Peyer's patch (tissue), 4 donors: Measurements from ENCODE around the gene CDKAL1. TPM values are rescaled to one million over a fixed set of nuclear protein-coding genes. Genes with fewer than 3 reads are reported as not detected.

Experiments
- DNase-seq, 3 donors: peaks; one replicate each; pipeline ENCODE4 v3.0.0-alpha.2; 2017 to 2019
- H3K27ac ChIP-seq, 4 donors: fragments of 200-600 bp; sonication (generic); one replicate each; pipeline ENCODE4 v1.5.1; 2016 to 2019
- H3K27me3 ChIP-seq, 2 donors: fragments of 200-600 bp; sonication (generic); one replicate each; pipeline ENCODE4 v1.5.1; 2019
- H3K36me3 ChIP-seq, 3 donors: fragments of 200-600 bp; sonication (generic); one replicate each; pipeline ENCODE4 v1.5.1; 2016 to 2019
- H3K4me1 ChIP-seq, 4 donors: fragments of 200-600 bp; sonication (generic); one replicate each; pipeline ENCODE4 v1.5.1; 2016 to 2019
- H3K4me3 ChIP-seq, 4 donors: fragments of 200-600 bp; sonication (generic); 1 replicate in 3 of 4; 2 replicates in 1 of 4; pipeline ENCODE4 v1.5.1; 2016 to 2019; ENCODE audit warnings: mild to moderate bottlenecking in 1 of 4
- H3K9me3 ChIP-seq, 4 donors: fragments of 200-600 bp; sonication (generic); one replicate each; pipeline ENCODE4 v1.5.1; 2016 to 2019; ENCODE audit warnings: mild to moderate bottlenecking in 1 of 4
- POLR2A ChIP-seq, 2 donors: fragments of 450-650 bp; IDR thresholded peaks; one replicate each; pipeline ENCODE4 v1.5.1; 2017; ENCODE audit warnings: antibody characterized with exemption in 2 of 2, mild to moderate bottlenecking in 2 of 2, moderate library complexity in 2 of 2
- total RNA-seq, 4 donors: library from RNA; depleted of rRNA; stranded (reverse); fragments of >200 nt; gene quantifications; one replicate each; pipeline ENCODE4 v1.1.0, GENCODE V29; 2016
- TF ChIP-seq, protein P1 (sequence below), 6 experiments: fragments of 450-650 bp in 4 of 6; fragments of 200-600 bp in 2 of 6; sonication (generic) in 1 of 6; IDR thresholded peaks; one replicate each; pipeline ENCODE4 v1.5.1; 2017 to 2019; ENCODE audit warnings: antibody characterized with exemption in 6 of 6, mild to moderate bottlenecking in 3 of 6, moderate library complexity in 1 of 6

The CDKAL1 gene
- total RNA-seq, 4 donors from 2014 or later, result 10.3 to 31.4 (median 11.6) TPM

DNA sequence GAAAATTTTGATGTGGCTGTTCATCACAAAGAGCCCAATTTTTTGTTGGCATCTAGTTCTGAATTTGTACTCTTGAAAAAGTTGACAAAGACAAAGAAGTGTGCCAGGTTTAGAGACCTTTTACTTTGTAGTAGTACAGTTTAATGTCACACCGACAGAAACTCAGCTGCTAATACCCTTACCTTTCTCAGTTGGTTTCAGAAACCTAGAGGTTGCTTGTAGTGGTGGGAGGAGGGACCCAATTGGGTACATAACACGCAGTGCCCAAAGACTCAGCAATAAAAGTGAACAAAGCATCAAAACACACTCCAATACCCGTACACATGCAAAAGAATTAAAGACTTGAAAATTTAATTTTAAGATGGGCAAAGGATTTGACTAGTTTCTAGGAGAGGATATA is 203.7 kb downstream of the CDKAL1 start:
- no peaks in the 10 kb centered on the region for H3K27me3 ChIP-seq
- no peak overlapping the region for H3K27ac ChIP-seq
- H3K36me3 ChIP-seq, result no peaks in the 10 kb centered on the region
- H3K4me1 ChIP-seq, result no peaks in the 10 kb centered on the region
- TF ChIP-seq, protein P1, sequence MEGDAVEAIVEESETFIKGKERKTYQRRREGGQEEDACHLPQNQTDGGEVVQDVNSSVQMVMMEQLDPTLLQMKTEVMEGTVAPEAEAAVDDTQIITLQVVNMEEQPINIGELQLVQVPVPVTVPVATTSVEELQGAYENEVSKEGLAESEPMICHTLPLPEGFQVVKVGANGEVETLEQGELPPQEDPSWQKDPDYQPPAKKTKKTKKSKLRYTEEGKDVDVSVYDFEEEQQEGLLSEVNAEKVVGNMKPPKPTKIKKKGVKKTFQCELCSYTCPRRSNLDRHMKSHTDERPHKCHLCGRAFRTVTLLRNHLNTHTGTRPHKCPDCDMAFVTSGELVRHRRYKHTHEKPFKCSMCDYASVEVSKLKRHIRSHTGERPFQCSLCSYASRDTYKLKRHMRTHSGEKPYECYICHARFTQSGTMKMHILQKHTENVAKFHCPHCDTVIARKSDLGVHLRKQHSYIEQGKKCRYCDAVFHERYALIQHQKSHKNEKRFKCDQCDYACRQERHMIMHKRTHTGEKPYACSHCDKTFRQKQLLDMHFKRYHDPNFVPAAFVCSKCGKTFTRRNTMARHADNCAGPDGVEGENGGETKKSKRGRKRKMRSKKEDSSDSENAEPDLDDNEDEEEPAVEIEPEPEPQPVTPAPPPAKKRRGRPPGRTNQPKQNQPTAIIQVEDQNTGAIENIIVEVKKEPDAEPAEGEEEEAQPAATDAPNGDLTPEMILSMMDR (IDR thresholded peaks at IDR 0.05), result no peak
- no peak for TF ChIP-seq POLR2A (IDR thresholded peaks at IDR 0.05)
- H3K4me3 ChIP-seq, result no peak overlapping the region
- H3K9me3 ChIP-seq, result no peaks in the 10 kb centered on the region
- no peak for DNase-seq

DNA sequence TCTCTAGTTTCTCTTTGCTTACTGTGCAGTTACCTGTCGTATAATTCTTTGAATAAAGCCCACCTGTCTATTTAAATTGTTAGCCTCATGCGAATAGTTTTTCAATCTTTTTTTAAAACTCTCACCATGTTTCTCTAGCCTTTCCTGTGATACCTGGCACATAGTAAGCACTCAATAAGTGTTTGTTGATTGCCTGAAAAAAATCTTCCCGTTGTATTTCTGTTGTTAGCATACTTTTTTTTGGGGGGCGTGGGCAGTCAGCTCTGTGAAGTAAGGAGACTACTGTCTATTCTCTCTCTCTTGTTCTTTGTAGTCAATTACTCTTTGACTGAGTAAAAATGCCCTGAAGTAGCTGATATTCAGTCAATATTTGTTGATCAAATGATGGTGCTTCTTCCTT is 205.8 kb downstream of the CDKAL1 start:
- TF ChIP-seq, protein P1 (IDR thresholded peaks at IDR 0.05), result no peak
- no peak for TF ChIP-seq POLR2A (IDR thresholded peaks at IDR 0.05)

DNA sequence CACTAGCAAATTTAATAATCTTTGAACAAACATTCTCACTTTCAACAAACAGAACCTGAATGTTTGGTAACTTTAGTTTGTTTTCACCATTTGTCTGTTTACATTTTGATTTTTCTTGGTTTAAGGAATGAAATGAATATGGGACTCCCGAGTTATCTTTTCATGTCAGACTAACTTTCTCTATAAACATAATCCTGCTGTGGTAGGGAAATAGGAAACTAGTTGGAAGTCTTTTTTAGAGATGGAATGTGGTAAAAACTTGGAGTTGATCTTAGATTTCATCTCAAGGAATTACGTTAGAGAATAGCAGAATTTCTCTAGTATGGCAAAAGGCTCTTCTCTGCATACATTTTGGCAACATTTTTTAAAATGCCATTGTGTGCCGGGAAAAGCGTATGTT is 206.5 kb downstream of the CDKAL1 start:
- H3K27ac ChIP-seq, result no peak overlapping the region
- no peaks in the 10 kb centered on the region for H3K36me3 ChIP-seq
- no peaks in the 10 kb centered on the region for H3K4me1 ChIP-seq
- no peak for DNase-seq
- TF ChIP-seq, protein P1 (IDR thresholded peaks at IDR 0.05), result no peak
- no peak for TF ChIP-seq POLR2A (IDR thresholded peaks at IDR 0.05)
- H3K27me3 ChIP-seq, result no peaks in the 10 kb centered on the region
- no peak overlapping the region for H3K4me3 ChIP-seq
- H3K9me3 ChIP-seq, result no peaks in the 10 kb centered on the region

More for the DNA sequence above, 205.8 kb downstream of the CDKAL1 start:
- Histone ChIP-seq H3K27me3 (no peaks in the 10 kb centered on the region), H3K36me3 (no peaks in the 10 kb centered on the region), H3K27ac (no peak overlapping the region), H3K4me3 (no peak overlapping the region), H3K9me3 (no peaks in the 10 kb centered on the region), H3K4me1 (no peaks in the 10 kb centered on the region)
- no peak for DNase-seq

DNA sequence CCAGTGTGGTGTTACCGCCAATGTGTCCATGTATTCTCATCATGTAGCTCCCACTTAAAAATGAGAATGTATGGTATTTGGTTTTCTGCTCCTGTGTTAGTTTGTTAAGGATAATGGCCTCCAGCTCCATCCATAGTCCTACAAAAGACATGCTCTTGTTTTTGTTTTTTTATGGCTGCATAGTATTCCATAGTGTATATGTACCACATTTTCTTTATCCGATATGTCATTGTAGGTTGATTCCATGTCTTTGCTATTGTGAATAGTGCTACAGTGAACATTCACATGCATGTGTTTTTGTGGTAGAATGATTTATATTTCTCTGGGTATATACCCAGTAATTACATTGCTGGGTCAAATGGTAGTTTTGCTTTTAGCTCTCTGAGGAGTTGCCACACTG is 207.2 kb downstream of the CDKAL1 start:
- Histone ChIP-seq H3K36me3 (no peaks in the 10 kb centered on the region), H3K27ac (no peak overlapping the region), H3K4me3 (no peak overlapping the region), H3K27me3 (no peaks in the 10 kb centered on the region), H3K9me3 (no peaks in the 10 kb centered on the region), H3K4me1 (no peaks in the 10 kb centered on the region)
- TF ChIP-seq, protein P1 (IDR thresholded peaks at IDR 0.05), result no peak
- TF ChIP-seq POLR2A (IDR thresholded peaks at IDR 0.05), result no peak
- no peak for DNase-seq

DNA sequence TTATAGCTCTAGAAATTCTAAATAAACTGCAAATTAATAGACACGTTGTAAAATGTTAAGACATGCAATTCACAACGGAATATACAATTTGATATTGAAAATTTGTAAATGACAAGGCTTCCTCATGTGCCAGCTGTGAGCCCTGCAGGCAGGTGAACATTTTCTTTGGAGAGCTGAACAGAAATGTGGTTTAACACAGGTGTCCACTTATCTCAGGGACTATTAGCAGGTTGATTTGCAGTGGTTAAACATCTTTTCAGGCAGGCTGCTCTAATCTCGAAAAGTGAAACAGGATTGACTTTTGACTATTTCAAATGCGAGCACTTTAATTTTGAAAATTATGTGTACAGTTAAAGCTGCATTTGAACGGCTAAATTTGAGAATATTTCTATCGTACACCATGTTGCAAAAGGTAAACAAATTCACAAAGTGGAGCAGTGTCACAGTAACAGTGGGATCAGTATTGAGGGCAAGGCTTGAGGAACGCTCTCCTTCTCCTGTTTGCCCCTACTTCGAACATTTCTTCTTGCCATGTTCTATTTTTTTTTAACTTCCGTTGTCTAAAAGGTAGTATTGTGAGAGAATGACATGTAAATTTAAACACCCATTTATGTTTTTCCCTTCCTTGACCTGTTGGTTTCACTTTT is 210.8 kb downstream of the CDKAL1 start:
- no peaks in the 10 kb centered on the region for H3K4me1 ChIP-seq

More for the DNA sequence above, 210.8 kb downstream of the CDKAL1 start:
- Histone ChIP-seq H3K4me3 (no peak overlapping the region), H3K36me3 (no peaks in the 10 kb centered on the region), H3K27ac (no peak overlapping the region), H3K9me3 (no peaks in the 10 kb centered on the region), H3K27me3 (no peaks in the 10 kb centered on the region)
- TF ChIP-seq, protein P1 (IDR thresholded peaks at IDR 0.05), result no peak
- TF ChIP-seq POLR2A (IDR thresholded peaks at IDR 0.05), result no peak
- DNase-seq, result no peak
